GM10248 (cell line): Measurements from ENCODE around the gene SF1.

ENCODE experiments used
- CTCF ChIA-PET: fragments of 300-600 bp; sonication (Branson Sonifier 250); formaldehyde crosslinking; extraction: SDS; loops from one replicate; lab custom pipeline; 2021; ENCODE audit warnings: antibody characterized with exemption; lab: Yijun Ruan, JAX
- POLR2A ChIA-PET: fragments of 350-650 bp; sonication (Branson Sonifier 250); formaldehyde crosslinking; extraction: SDS; loops from one replicate; lab custom pipeline; 2020; ENCODE audit warnings: antibody characterized with exemption; lab: Yijun Ruan, JAX
- DNase-seq: peaks from one replicate; pipeline ENCODE4 v3.0.0; 2012; ENCODE audit errors: extremely low spot score
- TF ChIP-seq, protein P1 (sequence below): IDR thresholded peaks from 2 replicates; pipeline ENCODE4 v1.5.1; 2012; ENCODE audit warnings: mild to moderate bottlenecking, low read depth; ENCODE audit errors: extremely low read depth, missing control alignments, control extremely low read depth

Gene SF1

DNA sequence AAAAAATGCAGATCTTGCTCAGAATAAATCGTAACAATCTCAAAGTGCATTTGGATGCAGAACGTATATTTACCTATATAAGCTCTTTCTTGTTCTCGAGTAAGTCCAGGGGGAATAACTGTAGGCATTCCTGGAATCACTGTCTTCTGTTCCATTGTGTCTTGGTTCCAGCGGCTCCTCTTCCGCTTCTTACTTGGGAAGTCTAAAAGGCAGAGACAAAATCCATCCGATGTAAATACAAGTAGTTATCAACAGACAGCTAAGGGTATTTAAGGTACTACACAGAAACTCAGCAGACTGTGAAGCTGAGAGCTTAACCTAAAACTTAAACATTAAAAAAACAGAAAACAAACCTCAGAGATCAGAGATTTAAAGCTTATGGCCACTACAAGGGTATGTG is 1.9 kb downstream of the SF1 start:
- ChIA-PET POLR2A (no interaction called here), CTCF (interaction anchor here (0.7 to 3.6 kb wide), 5 partner anchors 9 to 88 kb away, joined by 3 to 13 read pairs (median 3); no protein-coding TSS in a partner anchor)
- no peak for DNase-seq
- TF ChIP-seq, protein P1, sequence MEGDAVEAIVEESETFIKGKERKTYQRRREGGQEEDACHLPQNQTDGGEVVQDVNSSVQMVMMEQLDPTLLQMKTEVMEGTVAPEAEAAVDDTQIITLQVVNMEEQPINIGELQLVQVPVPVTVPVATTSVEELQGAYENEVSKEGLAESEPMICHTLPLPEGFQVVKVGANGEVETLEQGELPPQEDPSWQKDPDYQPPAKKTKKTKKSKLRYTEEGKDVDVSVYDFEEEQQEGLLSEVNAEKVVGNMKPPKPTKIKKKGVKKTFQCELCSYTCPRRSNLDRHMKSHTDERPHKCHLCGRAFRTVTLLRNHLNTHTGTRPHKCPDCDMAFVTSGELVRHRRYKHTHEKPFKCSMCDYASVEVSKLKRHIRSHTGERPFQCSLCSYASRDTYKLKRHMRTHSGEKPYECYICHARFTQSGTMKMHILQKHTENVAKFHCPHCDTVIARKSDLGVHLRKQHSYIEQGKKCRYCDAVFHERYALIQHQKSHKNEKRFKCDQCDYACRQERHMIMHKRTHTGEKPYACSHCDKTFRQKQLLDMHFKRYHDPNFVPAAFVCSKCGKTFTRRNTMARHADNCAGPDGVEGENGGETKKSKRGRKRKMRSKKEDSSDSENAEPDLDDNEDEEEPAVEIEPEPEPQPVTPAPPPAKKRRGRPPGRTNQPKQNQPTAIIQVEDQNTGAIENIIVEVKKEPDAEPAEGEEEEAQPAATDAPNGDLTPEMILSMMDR = no peak

DNA sequence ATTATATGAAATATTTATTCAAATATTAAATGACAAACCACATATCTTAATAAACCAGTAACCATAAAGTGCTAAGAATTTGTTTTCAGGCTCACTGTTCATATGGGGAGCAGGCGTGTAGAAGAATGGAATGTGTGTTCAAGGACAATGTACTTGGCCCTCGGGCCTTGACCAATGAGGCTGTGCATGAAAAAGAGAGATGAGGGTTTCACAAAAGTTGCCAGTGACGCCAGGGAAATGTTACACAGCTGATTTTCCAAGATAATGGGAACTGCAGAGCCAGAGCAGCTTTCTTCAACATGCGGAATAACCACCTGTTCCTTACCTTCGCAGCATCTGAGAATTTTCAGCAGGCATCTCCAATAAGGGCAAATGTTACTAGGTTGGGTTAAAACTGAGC is 4.2 kb downstream of the SF1 start:
- no peak for DNase-seq
- ChIA-PET POLR2A (interaction anchor here (0.6 to 1.1 kb wide), 5 partner anchors 11 to 670 kb away, joined by 3 to 5 read pairs (median 4); partner anchors contain the start of genes PYGM and RASGRP2), CTCF (interaction anchor here (0.8 to 1.4 kb wide), 3 partner anchors 10 to 12 kb away, joined by 3 read pairs; no protein-coding TSS in a partner anchor)
- TF ChIP-seq, protein P1 = no peak

DNA sequence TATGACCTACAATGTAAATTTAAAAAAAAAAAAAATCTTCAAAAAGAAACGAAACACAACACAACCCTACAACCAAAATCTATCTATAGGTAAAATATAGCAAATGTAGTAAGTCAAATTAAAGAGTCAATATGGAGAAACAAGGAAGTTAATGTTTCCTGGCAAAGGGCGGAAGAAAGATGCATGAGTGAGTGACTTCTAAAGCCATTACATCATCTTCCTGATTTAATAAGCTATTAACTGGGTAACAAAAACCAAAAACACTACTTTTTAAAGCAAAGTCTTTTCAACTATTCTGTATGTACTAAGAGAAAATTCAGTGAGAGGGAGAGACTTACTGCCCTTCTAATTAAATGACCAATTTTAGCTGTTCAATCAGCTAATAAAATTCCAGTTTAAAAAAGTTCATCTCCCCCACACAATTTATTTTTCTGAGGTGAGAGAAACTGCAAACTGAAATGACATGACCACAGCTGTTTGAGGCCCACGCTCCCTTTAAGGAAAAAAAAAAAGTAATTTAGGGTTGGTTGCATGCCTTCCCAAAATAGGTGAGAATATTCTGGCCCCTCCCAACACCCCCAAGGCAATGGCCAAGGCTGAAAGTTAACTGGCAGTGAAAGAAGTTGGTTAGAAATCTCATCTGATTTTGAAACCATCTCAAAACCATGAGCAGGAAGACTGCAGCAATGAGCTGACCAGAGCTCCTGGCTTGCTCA is 5.9 kb downstream of the SF1 start:
- DNase-seq = peak; percentile 24
- POLR2A ChIA-PET = interaction anchor here (0.6 to 2.4 kb wide), 4 partner anchors 9 to 105 kb away, joined by 3 to 10 read pairs (median 6); partner anchors contain the start of gene EHD1
- CTCF ChIA-PET = interaction anchor here (1.1 to 2.4 kb wide), 6 partner anchors 12 to 242 kb away, joined by 3 to 7 read pairs (median 6); partner anchors contain the start of genes PYGM and RASGRP2
- TF ChIP-seq, protein P1 = no peak

DNA sequence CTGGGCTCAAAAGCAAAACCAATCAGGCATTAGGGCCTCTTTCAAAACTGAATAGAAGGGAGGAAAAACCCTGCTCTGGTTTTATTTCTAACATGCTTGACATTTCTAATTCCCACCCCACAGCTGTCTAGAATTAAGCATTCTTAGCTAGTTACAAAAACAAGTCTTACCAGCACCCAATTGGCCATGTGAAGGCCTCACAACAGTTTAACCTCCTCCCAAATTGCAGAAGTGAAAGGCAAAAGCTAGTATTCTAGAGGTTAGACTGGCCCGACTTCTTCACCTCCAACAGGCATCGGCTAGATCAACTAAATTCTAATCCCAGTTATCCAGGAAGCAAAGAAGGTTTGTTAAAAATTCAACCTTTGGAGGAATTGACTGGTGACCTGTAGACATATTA is 6.5 kb downstream of the SF1 start:
- CTCF ChIA-PET = interaction anchor here (1.1 to 2.4 kb wide), 7 partner anchors 10 to 243 kb away, joined by 3 to 7 read pairs (median 3); partner anchors contain the start of gene PYGM
- peak; percentile 42 for DNase-seq
- POLR2A ChIA-PET = interaction anchor here (0.7 to 2.4 kb wide), 3 partner anchors 8 to 106 kb away, joined by 3 to 10 read pairs (median 7); partner anchors contain the start of gene EHD1
- TF ChIP-seq, protein P1 = no peak

DNA sequence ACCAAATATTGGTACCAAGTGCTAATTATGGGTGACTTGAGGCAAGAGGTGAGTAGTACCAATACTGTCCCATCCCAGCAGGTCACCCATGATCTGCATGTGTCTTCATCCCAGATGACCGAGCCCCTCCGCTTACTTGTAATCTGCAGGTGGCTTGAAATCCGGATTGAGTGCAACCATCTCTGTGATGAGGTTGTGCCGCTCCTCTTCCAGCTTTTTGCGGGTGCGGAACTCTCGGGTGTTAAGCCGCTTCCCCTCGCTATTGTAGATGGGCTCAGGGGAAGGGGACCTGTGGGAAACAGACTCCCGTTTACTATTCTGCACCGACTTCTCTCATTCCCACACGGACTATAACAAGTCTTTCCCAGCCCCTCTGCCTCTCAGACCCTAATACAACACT is 8.2 kb downstream of the SF1 start:
- ChIA-PET POLR2A (interaction anchor here (1.0 to 1.6 kb wide), 2 partner anchors 9 to 10 kb away, joined by 3 to 4 read pairs; no protein-coding TSS in a partner anchor), CTCF (interaction anchor here (2.4 kb wide), 1 partner anchor 23 kb away, joined by 7 read pairs; no protein-coding TSS in a partner anchor)
- TF ChIP-seq, protein P1 = no peak
- no peak for DNase-seq

DNA sequence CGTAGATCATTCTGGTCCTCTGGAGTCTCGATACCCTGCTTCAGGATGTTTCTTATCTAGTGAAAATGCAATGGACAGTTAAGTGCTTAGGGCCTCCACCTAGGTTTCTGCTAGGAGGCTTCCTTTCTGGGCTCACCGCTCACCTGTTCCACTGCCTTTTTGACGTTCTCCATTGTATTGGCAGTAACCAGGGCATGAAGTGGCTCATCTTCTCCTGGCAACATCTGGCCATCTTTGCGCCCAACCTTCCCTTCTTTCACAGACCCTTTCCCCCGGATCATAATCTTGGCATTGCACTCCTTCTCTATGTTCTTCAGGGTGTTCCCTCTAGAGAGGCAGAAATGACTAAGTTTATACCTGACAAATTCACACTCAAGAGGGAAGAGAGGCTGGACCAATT is 9.1 kb downstream of the SF1 start:
- TF ChIP-seq, protein P1 = no peak
- ChIA-PET POLR2A (interaction anchor here (0.6 kb wide), 1 partner anchor 81 kb away, joined by 3 read pairs; no protein-coding TSS in a partner anchor), CTCF (interaction anchor here (1.0 kb wide), 1 partner anchor 22 kb away, joined by 3 read pairs; no protein-coding TSS in a partner anchor)
- no peak for DNase-seq
